CD4-positive, alpha-beta T cell treated with Interferon gamma for 1 hour (primary cell): ENCODE data around the gene DCUN1D1.

Experiments
- DNase-seq: peaks from one replicate; pipeline ENCODE4 v3.0.0-alpha.2; 2020

The DCUN1D1 gene

DNA sequence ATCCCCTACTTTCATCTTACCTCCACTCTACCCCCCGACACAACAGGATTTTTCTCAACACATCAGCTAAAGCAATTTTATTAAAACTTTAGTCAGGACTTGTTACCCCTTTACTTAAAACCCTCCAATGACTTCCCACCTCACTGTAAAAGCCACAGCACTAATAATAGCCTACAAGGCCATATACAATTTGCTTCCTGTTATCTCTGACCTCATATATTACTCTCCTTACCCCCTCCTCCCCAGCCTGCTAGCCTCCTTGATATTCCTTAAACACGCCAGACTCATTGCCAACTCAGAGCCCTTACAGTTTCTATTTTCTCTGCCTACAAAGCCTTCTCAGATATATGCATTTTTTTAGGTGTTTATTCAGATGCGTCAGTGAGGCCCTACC is 54.4 kb downstream of the DCUN1D1 start:
- DNase-seq: no peak

DNA sequence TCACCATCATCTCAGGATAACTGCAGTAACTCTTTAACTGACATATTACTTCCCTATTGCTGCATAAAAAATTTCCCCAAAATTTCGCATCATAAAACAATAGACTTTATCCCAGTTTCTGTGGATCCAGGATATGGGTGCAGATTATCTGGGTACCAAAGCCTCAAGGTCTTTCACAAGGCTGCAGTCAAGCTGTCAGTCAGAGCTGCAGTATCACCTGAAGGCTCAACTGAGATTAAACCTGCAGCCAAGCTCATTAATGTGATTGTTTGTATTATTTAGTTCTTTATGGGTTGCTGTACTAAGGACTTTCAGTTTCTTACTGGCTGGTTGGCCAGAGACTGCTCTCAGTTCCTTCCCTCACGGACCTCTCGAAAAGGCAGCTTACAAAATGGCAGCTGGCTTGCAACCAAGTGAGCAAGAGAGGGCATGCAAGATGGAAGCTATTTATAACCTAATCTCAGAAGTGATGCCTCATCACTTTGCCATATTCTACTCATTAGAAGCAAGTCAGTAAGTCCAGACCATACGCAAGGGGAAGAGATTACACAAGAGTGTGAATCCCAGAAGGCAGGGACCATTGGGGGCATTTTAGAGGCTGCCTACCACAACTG is 54.9 kb downstream of the DCUN1D1 start:
- DNase-seq: no peak

DNA sequence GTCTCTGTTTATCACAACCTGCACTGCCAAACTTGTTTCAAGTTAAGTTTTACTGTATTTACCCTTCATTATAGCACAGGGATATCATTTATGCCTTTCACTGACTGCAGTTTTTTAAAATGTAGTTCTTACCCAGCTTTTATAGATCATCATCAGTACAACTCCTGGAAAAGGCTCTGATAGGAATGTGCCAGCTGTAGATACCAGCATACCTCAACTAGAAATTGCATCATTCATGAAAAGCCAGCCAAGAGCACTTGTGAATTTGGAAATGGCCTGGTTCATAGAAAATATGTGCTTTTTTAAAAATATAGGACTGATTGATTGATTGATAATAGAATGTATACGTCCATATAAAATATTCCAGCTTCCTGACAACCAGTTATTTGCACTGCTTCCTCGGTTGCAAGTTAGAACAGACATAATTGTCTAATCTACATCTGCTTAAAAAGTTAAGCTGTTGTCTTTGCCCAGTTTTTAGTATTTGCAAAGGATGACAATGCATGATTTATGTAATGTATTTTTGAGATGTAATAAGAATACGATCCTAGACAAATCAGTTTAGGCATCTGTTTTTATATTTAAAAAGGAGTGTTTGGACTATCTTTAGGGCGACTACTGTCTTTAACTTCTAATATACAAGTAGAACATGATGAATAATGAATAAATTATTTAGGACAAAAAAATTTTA is 58.5 kb downstream of the DCUN1D1 start:
- no peak for DNase-seq

DNA sequence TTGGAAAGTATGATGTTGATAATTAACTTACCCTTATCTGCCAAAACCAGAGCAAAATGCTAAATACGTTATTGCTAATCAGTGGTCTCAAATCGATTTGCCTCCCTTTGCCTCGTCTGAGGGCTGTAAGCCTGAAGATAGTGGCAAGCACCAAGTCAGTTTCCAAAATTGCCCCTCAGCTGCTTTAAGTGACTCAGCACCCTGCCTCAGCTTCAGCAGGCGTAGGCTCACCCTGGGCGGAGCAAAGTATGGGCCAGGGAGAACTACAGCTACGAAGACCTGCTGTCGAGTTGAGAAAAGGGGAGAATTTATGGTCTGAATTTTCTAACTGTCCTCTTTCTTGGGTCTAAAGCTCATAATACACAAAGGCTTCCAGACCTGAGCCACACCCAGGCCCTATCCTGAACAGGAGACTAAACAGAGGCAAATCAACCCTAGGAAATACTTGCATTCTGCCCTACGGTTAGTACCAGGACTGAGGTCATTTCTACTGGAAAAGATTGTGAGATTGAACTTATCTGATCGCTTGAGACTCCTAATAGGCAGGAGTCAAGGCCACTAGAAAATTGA is 59.7 kb downstream of the DCUN1D1 start:
- no peak for DNase-seq

DNA sequence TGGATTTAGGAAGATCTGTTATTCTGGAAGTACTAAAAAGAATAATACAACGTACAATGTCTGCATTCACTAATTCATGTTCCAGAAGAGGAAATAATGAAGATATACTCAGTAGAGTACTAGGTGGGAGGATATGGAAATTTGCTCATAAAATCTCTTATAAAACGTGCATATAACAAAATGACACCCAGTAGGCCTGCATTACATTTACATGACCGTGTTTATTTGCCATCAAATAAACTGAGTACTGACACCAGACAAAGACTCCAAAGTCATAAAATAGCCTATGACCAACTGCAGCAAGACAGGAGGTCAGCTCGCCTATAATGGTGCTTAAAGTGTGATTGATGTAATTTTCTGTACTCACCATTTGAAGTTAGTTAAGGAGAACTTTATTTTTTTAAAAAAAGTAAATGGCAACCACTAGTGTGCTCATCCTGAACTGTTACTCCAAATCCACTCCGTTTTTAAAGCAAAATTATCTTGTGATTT is 60.4 kb downstream of the DCUN1D1 start:
- no peak for DNase-seq

DNA sequence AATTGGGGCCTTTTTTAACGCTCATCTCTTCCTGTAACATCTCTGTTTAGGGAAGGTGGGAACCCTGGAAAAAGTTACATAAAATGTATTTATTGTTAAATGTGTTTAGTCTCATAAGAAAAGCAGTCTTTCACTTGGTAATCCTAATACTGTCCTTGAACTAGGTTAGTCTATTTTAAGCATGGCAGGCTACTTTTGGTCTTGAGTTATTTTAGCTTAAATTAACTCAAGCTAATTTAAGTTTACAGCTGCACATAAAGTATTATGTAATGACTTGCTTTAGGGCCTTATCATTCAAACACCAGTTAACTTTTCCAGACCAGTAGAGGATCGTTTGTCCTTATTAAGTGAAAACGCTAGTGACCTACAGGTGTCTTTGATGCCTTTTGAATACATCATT is 63.2 kb downstream of the DCUN1D1 start:
- DNase-seq: no peak

DNA sequence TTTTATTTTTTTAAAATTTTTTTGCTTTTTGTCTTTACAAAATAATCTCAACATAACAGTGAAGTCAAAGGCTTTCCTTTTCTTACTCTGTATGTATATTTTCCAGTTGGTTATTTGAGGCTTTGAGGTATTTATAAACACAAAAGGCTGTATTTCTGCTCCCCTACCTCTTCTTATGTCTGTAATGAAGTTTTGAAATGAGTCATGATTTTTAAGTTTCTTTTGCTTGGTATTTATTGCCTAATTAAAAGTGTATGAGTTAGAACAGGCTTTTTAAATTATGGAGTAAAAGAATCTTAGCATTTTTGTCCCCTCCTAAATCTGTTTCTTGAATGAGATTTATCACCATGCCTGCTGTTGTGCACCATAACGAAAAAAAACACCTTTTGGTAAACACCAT is 66.0 kb downstream of the DCUN1D1 start:
- no peak for DNase-seq

DNA sequence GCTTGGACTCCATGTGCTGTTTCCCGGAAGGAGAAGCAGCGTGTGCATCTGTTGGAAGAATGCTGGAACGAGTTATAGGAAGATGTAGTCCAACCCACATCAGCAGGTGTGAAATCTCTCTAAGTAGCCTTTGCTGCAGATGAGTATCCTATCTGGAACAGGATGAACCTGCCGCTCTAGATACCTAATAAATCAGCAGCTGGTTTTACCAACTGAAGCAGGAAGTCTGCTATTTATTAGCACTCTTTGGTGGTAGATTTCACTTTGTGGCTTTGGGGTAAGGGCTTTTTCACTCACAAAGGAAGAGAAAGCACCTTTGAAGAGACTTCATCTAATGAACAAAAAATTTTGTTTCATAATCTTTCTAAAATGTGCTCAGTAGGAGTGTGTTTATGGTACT is 66.4 kb downstream of the DCUN1D1 start:
- no peak for DNase-seq

DNA sequence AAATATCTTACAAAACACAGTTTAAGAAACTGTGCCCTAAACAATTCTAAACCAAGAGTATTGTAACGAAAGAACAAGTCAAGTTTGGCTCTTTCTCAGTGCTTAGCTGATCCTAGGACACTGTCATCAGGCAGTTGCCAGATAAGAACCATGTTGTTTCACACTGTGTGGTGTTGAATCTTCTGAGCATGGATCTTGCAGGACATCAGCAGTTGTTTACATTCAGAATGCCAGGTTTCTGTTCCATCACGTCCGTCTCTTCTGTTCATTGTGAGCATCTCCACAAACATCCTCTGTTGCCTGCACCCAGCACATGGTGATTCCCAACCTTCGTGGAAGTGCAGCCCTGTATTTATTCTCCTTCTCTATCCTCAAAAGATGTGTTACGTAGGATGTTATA is 67.9 kb downstream of the DCUN1D1 start:
- DNase-seq: no peak

DNA sequence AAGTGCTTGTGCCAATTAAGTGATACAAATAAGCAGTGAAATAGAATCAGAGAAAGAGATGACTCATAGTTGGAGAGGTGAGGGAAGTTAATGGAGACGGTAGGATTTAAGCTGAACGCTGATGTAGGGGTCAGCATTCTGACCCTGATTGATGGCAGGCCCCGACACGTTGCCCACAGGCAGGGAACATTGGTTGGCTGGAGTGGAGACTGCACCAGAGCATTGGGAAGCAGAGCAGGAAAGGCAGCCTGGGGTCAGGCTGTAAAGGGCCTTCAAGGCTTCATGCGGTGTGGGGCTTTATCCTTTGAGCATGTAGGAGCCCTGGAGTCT is 68.6 kb downstream of the DCUN1D1 start:
- DNase-seq: no peak

DNA sequence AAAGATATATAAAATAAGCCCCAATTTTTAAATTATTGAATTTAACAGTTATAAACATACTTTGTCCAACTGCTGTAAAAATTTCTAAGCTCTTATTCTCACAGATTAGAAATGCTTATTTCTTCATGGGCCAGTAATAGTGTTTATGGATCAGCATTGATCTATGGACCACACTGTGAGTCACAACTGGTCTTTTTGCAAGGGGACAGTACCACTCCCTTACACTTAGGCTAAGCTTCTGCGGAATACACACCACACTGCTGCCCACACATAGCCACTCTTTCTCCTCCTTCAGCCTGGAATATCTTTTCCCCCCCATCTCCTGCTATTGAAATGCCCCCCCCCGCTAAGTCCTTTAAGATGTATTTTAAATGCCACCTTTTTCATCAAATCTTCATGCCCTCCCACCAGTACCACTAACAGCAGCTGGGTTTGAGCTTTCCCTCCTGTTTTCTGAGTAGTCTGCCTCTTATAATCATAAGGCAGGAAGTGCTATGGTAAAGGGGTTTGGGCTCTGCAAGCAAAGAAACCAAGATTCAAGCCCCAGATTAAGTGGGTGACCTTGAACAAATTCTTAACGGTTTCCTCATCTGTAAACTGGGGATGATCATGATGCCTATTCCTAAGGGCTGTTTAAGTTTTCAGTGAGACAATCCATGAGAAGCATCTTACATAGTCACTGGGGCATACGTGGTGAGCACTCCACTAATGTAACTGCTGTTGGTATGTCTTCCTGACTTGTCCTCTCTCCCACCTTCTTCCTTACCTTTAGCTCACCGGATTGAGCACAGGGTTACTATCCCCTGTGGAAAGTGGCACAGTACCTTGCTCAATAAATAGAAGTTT is 69.2 kb downstream of the DCUN1D1 start:
- DNase-seq: no peak

DNA sequence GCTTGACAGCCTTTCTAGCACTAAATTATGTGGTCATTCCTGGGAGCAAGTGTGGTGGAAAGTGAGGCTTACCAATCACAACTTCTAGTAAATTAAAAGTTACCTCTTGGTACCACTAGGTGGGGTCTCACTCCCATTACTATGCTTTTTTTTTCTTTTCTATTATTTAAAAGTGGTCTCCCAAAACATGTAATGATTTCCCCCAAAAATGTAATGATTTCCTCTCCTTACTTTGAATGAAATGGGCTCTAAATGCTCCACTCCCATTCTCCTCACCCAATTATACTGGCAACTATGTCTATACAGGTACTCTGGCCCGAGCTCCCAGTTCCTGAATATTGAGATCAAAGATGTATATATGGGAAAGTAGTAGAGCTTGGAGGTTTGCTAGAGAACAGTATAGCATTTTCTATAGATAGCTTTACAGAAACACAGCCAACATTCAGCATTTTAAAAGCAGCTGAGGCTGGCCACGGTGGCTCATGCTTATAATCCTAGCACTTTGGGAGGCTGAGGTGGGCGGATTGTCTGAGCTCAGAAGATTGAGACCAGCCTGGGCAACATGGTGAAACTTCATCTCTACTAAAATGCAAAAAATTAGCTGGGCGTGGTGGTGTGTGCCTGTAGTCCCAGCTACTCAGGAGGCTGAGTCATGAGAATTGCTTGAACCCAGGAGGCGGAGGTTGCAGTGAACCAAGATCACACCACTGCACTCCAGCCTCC is 70.9 kb downstream of the DCUN1D1 start:
- no peak for DNase-seq

DNA sequence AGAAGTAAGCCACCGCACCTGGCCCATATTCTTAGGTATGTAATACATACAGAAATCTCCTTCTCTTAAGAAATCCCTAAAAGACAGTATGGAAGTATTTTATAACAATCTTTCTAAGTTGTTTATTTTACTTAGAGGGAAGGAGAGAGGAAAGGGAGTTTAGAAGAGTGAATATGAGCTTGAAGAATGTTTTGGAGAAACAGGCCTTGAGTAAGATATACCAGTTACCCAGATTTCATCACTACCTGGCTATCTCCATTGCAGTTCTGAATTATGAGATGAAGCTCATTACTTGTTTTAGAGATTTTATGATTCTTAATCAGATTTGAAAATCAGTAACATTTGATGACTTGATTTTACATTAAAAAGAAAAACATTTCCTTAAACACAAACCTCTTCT is 71.9 kb downstream of the DCUN1D1 start:
- DNase-seq: no peak

DNA sequence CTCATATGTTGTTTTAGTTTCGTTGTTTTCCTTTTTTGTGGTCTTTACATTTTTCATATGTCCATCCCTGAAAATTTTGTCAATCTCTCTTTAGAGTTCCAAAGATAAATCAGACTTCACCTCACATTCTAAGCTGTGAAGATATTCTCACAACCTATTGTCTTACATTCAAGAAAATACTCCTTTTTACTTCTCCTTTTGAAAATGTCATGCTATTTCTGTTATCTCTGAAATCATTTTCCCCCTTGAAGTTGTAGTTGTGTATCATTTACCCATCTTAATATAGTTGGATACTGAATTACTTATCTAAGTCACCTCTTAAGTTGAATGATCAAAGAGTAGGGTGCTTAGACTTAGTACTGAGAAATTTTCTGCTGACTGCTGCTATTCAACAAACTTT is 74.3 kb downstream of the DCUN1D1 start:
- DNase-seq: no peak

DNA sequence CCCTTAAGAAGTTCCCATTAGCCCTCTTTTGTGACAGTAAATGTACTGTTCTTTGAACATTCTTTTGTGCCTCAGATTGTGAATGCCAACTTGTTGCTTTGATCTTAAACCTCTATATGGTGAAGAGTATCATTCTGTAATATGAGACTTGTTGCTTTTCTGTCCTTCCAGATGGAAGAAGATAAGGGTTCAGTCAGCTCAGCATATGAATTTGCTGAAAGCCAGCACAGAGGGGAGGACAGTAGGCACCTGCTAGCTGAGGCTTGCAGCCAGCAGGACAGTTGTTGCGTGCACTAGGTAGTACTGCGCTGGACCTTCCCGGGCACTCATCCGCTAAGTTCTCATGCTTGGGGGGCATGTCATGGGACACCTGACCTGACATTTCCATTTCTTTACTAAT is 74.7 kb downstream of the DCUN1D1 start:
- no peak for DNase-seq

DNA sequence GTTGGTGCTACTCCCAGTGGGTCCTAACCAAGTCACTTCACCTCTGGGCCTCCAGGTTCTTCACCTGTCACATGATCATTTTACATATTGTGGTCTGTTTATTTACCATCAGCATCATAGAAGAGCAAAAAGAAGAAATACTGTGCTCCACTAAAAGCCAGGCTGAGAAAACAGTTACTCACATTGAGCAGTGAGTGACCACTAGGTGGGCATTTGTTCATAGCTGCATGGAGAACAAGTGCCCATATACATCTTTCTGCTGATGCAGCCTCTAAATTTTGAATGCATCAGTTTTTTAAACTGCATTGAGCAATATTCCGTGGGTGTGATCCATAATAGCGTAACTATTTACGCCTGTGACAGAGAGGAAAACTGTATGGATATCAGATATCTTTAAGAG is 76.2 kb downstream of the DCUN1D1 start:
- DNase-seq: no peak

DNA sequence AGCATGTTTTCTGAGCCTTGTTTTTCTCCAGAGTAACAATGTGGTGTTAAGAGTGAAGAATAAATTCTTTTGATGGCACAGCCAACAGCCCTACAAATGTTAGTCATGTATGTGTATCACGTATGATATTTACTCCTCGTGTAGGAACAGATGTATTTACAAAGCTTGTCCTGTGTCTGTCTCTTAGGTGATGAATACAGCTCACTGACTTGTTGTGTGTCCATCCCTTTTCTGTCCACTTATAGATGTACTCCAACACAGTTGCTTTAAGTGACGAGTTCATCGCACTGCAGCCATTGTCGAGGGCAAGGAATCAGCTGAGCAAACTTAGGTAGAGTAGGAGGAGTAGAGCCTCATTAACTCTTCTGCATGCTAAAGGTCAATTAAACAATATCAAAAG is 78.1 kb downstream of the DCUN1D1 start:
- no peak for DNase-seq

DNA sequence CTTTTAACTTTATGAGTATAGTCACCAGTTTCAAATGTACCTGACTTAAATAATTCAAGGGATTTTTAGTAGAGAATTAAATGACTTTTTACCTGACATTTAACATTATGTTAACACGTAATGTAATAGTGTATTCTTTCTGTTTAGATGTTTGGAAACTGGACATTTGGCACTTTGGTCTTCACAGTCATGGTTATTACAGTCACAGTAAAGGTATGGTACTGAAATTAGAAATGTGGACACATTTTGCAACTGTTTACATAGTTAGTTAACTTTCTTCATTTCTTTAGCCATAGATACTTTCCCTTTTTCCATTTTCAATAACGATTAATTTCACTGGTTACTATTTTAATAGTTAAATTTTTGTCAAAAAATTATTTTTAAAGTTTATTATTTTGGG is 83.8 kb downstream of the DCUN1D1 start:
- no peak for DNase-seq

DNA sequence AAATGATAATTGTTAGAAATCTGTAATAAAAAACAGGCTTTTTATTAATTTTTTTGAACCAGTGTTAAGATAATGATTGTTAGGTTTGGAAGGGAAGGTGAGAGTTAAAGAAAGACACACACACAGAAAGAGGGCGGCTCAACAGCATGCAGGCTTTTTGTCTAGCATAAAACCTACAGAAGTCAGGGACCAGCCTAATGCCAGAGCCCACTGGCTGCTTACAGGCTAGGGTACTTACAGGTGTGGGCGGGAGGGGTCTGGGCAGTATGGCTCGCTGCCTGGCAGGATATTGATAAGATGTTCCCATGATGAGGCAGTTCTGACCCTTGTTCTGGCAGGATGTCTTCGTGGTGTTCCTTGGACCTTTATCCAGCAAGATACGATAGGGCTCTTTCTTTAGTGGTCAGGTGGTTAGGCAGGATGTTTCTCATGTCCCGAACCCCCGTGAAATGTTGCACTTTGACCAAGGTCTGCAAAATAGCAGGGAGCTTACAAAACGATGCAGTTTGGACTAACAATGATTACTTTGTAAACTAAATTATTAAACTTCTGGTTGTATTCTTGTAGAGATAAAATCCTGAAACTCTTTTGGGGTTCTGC is 84.7 kb downstream of the DCUN1D1 start:
- DNase-seq: no peak

DNA sequence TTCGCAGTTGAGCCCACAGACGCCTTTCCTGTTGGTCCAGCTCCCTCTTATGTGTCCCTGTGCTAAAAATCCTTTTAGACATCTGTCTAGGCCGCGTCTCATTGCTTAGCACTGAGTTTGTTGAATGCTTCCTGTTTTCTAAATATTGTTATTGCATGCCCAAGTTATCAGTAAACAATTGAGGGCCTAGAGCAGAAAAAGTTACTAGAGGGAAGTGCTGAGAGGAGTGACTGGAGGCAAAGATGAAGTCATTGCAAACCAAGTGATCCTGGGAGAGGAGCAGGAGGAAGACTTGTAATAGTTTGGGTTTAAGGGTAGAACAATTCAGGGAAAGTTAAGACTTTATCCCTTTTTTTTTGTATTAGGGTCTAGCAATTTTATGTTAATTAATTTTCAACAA is 88.1 kb downstream of the DCUN1D1 start:
- DNase-seq: no peak

DNA sequence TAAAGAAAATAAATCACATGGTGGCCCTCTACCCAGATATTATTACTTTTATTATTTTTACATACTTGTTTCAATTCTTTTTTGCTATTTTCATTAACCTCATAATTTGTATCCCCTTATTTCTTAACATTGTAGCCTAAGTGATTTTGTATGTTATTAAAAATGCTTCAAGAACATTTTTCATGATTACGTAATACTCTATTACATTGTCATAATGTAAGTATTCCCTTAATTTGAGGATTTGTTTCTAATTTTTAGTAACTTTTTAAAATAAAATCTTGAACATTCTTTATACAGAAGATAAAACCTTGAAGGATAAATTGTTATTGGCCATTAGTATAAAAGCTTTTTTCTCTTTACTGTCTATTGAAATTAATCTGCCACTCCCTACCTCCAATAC is 89.0 kb downstream of the DCUN1D1 start:
- no peak for DNase-seq

DNA sequence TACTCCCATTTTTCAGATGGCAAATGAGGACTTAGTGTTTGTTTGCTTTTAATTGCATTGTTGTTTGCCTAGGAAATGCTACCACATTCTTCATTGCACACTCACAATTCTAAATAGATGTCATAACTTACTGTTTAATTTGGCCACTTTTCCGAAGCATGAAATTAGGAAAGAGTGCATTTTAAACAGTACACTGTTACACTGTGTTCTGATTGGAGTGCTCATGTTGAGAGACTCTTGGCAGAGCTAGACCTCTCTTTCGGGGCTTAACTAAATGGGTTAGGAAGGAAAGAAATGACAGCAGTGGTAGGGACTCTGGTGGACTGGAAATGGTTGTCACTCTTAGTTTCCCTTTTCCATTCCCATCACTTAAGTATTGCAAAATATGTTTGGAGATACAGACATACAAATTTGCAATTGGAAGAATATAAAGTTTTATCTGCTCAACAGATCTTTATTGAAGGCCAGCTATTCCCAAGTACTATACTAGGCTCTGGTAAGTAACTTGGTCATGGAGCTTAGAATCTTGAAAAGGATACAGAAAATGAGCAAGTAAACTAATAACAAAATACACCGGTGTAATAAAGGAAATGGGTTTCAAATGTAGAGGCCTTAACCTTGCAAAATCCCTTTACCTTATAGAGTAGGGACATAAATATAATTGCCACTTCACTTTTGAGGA is 90.2 kb downstream of the DCUN1D1 start:
- no peak for DNase-seq
